ENCODE measurements around the gene ATP7A.
"Not testable (repeated sequence)": the region's sequence is repeated elsewhere in the genome, so short reads cannot be mapped to it uniquely, and the experiment has no call there.

The ATP7A gene

DNA sequence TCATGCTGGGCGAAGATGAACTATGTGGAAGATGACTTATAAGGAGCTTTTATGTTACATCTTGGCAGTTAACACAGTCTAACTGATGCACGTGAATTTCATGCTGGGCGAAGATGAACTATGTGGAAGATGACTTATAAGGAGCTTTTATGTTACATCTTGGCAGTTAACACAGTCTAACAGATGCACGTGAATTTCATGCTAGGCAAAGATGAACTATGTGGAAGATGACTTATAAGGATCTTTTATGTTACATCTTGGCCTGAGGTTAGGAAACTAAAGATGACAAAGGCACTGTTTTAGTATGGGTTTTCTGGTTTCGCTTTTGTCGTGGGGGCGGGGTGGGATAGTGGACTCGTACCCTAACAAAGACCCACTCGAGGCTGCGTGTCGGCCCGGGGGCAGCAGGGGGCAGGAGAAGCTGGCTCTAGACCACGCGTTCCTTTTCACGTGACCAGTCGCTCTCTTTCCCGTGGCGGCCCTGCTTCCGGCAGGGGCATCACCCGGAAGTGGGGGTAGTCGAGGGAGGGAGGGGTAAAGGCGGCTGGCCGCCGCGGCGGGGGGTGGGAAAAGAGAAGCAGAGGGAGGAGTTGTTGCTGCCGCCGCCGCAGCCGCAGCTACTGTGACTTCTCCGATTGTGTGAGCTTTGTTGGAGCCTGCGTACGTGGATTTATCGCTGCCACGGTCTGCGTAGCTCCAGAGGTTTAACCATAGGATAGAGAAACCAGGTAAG, at the start of gene ATP7A:
Gene ATP7A (plus strand): TSS at position 586 of the 733 bp plus-strand sequence. CDS start 60,949 bp downstream, outside the sequence.
- peak; percentile 91 for DNase-seq (ENCODE audit: low spot score)

DNA sequence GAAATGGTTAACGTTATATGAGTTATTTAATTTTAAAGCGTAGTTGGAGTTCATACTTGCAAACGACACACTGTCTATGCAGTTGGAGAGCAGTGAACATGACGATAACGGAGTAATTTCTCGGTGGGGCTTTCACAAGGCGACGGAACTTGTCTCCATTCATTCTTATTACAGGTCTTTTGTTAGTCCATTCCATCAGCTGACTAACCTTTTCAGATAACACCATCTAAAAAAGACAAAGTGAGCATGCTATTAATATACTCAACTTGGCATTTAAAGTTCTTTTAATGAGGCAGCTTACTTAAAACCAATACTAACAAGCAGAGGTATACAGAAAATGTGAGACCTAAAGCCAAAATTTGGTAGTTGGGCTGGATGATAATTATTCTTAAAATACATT, 35.1 kb upstream of the ATP7A start:
- no peak for DNase-seq (ENCODE audit: low spot score)

DNA sequence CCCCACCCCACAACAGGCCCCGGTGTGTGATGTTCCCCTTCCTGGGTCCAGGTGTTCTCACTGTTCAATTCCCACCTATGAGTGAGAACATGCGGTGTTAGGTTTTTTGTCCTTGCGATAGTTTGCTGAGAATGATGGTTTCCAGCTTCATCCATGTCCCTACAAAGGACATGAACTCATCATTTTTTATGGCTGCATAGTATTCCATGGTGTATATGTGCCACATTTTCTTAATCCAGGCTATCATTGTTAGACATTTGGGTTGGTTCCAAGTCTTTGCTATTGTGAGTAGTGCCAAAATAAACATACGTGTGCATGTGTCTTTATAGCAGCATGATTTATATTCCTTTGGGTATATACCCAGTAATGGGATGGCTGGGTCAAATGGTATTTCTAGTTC, 29.1 kb upstream of the ATP7A start:
- DNase-seq (ENCODE audit: low spot score): not testable (repeated sequence)

DNA sequence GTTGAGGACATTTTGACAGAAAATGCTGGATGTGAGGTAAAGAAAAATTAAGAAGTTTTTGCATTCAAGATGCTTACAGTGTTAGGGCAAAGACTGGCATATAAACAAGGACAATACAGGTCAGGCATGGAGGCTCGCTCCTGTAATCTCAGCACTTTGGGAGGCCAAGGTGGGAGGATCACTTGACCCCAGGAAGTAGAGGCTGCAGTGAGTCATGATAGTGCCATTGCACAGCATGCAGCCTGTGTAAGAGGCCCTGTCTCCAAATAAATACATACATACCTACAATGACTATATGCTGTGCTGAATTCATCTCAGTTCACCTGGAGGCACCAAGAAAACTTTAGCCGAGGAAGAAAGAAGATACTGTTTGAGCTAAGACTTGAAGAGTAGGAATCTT, 17.6 kb upstream of the ATP7A start:
- DNase-seq (ENCODE audit: low spot score): no peak

DNA sequence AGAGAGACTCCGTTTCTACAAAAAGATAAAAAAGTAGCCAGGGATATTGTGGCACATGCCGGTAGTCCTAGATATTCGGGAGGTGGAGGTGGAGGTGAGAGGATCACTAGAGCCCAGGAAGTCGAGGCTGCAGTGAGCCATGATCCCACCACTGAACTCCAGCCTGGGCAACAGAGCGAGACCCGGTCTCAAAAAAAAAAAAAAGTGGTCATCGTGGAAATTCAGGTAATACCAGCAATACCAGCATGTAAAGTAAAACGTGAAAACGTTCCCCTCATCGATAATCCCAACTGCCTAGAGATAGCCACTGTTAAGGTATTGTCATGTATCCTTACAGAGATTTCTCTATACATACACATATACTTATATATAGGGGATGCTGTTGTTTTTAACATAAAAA, 16.8 kb upstream of the ATP7A start:
- DNase-seq (ENCODE audit: low spot score): no peak

DNA sequence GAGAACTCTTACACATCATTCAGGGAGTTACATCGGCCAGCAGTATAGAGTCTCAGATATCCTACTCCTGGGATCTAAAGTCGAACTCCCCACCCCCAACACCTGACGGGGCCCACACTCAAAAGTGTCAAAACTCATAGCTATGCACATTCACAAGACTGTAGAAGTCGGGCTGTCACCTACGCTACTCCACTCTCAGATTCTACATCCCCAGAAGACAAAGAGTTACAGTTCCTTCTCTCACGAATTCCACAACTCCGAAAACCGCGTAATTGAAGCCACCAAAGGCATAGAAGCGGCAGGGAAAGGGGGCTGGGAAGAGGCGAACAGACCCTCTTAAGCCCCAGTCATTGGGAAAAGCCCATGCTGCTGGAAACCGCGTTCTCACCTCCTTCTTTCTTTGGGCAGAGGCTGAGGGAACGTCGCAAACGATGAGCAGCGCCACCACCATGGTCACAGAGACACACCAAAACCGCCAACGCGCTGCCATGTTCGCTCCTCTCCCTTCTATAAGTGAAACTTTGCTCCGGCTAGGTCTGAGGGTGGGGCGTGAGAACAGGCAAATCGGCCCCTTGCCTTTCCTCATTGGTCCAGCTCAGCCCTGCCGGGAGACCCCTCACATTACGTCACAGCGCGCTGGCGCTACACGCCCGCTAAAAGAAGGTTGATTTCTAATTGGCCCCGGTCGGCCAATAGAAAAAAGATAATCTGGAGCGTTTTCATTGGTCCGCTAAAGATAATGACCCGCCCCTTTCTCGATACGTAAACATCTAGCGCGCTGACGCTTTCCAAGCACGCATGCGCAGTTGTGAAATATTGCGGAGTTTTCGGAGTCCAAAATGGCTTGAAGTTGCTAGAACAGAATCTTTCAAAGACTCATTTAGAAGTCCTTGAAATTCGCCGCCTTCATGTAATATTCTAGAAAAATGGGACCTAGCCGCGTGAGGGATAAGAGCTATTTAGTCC, 15.3 kb upstream of the ATP7A start, which contains the start of gene MAGT1:
Gene MAGT1 (minus strand): TSS at position 515 of the 966 bp plus-strand sequence. CDS start 25 bp downstream, at position 490.
- peak; percentile 93 for DNase-seq (ENCODE audit: low spot score)

DNA sequence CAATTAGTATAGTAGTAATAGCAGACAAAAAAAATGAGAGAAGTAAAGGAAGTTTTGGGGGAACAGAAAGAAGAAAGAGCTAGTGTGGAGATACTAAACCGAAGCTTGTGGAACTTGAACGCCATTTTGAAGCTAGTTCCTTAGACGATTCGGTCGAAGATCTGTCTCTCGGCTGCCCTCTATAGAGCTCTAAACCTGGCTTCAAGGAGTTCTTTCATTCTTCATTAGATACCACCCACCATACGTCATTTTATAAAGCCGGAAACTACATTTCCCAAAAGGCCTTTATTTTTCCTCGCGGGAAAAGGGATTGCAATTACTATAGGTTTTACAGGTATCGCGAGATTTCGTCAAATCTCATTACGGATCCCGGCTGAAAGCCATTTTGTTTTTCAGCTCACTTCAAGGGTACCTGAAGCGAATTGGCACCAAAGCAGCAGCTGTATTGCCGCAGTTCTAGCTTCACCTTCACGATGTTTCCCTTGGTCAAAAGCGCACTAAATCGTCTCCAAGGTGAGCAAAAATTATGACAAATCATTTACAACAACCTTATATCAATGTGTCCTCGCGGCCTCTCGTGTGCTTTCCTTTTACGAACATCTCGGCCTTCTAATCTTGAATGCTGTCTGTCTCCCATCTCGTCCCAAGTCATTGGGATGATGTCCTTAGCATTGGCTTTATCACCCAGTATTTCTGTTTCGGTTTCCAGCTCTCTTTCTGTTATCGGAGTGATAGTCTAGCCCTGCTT, 11.2 kb upstream of the ATP7A start, which contains the start of gene COX7B:
Gene COX7B (plus strand): TSS at position 388 of the 748 bp plus-strand sequence. CDS start 86 bp downstream, at position 474.
- DNase-seq (ENCODE audit: low spot score): peak; percentile 91

DNA sequence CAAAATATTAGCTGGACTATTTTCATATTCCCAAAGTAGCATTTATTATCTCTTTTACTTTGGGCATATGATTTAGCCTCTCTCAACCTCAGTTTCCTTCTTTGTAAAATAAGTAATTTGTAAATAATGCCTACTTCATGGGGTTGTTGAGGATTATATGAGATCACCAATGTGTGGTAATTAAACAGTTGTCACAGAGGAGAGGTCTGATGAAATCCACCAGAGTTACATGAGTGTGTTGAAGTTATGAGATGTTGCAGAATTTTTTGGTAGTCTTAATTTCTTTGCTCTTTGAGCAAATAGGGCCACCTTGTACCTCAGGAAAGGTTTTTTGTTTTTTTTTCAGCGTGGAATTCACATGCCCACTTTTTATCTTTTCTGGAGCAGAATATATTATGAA, 9.8 kb upstream of the ATP7A start:
- DNase-seq (ENCODE audit: low spot score): no peak

DNA sequence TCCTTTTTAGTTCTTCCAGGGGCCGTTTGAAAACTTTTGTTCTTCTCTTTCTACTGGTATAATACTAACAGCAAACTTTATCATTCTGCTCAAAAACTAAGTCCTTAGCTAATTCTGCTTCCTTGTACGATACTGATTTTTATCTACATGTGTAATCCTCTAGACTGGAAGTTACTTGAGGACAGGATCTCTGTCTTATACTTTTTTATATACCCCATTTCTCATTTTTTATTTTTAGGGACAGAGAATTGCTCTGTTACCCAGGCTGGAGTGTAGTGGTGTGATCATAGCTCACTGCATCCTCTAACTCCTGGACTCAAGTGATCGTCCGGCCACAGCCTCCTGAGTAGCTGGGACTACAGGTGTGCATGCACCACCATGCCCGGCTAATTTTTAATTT, 9.0 kb upstream of the ATP7A start:
- DNase-seq (ENCODE audit: low spot score): no peak

DNA sequence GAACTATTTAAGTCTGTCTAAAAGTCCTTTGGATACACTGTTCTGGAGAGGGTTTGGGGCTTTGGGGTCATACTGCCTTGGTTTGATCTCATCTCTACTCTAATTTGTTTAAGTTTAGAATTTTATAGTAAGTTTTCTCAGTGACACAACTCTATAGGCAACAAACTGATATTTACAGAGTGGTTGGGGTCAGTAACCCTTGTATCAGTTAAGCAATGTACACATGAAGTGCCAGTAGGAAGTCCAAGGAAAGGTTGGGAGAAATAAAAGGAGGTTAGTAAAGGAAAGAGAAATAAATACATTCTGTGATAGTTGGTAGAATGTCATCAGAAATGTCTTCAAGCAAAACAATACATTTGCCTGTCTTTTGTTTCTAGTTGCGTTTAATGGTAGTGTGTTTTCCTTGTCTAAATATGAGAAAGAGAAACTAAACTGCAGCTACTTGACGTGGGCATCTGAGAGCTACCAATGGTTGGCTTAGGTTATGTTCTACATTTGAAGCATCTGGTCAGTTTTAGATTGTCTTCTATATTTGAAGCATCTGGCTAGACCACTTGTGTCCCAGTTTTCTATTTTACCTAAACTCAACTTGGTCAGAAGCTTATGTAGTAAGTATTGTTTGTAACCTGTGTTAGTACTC, 6.9 kb downstream of the ATP7A start:
- no peak for DNase-seq (ENCODE audit: low spot score)

DNA sequence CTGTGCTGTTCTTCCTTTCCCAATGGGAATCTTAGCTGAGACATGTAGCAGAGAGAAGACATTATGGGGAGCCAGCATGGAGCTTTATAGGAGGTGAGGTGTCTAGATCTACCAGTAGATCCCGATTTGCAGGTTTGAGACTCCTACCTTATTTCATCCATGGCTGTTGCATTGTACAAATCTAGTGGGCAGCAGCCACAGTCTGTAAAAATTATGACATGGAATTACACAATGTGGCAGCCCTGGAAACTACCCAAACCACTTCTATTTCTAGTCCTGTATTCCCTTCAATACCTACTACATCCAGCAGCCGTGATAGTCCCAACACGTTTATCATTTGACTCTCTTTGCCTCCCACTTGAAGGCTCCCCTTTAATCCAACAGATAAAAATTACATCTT, 8.1 kb downstream of the ATP7A start:
- DNase-seq (ENCODE audit: low spot score): no peak

DNA sequence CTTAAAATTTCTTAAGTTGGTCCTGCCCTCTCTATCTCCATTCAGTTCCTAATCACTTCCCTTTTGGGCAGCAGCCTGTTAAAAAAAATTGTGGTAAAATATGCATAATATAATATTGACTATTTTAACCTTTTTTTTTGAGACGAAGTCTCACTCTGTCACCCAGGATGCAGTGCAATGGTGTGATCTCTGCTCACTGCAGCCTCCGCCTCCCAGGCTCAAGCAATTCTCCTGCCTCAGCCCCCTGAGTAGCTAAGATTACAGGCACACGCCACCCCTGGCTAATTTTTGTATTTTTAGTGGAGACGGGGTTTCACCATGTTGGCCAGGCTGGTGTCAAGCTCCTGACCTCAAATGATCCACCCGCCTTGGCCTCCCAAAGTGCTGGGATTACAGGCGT, 8.9 kb downstream of the ATP7A start:
- not testable (repeated sequence) for DNase-seq (ENCODE audit: low spot score)

DNA sequence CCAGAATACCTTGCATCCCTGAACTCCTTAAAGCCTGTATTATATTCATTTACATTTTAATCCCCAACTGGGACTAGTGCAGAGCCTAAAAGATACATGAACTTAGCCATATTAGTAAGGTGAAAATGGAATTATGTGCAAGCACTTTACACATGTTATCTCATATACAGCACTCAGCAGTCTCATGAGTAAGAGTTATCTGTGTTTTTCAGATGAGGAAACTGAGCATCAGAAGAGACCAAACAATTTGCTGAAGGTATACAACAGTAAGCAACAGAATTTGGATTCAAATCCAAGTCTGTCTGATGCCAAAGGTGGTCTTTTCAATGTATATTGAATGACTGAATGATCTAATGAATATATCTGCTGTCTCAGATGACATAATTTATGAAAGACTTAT, 12.3 kb downstream of the ATP7A start:
- no peak for DNase-seq (ENCODE audit: low spot score)

DNA sequence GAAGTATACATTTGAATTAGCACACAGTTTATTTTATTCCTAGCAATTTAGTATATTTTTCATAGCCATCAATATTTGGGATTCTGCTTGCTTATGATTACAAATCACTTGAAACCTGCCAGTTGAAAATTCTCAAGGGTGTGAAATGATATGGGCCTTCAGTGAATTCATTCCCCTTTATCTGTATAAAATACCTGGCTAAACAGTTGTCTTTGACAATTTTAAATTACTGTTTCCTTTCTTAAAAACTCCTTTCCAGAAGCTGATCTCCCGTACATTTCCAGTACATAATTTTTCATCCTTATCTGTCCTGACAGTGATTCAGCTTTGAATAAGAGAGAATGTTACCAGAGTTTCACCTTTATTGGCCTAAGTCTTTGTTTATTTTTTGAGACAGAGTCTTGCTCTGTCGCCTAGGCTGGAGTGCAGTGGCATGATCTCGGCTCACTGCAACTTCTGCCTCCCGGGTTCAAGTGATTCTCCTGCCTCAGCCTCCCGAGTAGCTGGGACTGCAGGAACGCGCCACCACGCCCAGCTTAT, 13.9 kb downstream of the ATP7A start:
- DNase-seq (ENCODE audit: low spot score): no peak

DNA sequence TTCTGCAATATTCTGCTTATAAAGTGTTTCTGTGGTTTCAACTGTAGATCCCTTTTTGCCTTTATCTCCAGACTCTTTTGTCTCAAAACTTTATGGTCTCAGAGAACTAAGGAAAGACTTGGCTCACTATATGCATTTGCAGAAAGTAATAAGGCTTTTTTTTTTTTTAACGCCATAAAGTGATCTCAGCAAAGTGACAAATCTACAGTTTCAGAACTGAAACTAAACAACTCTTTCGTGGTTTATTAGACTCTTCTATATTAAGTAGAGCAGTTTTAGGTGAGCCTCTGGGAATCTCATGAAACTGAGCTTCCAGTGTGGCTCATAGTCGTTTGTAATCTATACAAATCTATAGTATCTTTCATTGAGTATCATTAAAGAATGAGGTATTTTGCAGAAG, 15.3 kb downstream of the ATP7A start:
- no peak for DNase-seq (ENCODE audit: low spot score)

DNA sequence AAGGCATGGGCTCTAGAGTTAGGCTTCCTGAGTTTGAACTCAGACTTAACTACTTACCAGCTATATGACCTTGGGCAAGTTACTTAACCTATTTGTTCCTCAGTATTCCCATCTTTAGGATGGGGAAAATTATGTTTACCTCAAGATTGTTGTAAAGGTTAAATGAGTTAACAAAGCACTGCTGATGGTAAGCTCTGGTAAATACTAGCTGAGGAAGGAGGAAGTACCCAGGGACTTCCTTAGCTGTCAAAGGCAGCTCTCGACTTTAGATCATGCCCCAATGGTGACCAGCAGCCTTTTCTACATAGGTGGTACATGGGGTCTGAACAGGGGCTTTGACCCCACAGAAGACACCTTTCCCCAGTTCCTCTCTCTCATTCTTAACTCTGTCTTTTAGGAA, 20.1 kb downstream of the ATP7A start:
- no peak for DNase-seq (ENCODE audit: low spot score)

DNA sequence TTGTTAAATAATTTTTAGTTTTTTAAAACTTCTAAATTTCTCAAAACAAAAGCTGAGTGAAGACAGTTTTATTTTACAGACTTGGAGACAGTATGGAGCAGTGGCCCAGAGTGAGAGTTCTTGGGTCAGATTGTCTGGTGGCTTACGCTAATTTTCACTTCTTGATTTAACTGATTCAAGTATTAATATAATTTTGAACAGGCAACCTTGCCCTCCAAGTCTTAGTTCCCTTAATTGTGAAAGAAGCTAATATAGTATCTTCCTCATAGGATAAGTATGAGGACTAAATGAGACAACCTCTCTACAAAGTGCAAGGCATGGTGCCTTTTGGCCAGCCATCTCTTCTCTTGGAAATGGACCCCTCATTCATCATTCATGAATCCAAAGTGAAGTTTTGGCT, 25.4 kb downstream of the ATP7A start:
- DNase-seq (ENCODE audit: low spot score): no peak

DNA sequence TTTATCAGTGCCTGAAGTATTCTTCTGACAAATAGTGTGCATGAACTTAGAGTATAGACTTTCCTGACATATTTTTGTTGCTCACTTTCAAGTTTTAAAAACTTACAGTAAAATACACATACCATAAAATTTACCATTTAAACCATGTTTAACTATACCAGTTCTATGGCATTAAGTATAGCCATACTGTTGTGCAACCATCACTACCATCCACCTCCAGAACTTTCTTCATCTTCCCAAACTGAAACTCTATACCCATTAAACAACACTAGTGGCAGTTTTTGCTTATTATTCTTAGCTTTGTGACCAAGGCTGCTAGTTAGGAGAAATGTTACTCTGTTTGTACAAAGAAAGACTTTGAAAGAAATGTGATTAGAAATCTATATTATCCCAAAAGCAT, 25.8 kb downstream of the ATP7A start:
- DNase-seq (ENCODE audit: low spot score): no peak

DNA sequence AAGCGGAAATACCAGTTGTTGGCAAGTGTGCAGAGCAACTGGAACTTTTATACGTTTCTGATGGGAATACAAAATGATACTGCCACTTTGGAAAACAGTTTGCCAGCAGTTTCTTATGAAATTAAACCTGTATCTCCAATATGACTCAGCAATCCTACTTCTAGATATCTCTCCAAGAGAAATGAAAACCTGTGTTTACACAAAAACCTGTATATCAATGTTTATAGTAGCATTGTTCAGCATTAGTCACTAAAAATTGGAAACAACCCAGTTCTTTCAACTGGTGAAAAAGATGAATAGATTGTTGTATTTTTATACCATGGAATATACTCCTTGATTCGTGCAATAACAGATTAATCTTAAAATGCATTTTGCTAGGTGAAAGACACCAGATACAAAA, 26.8 kb downstream of the ATP7A start:
- DNase-seq (ENCODE audit: low spot score): no peak

DNA sequence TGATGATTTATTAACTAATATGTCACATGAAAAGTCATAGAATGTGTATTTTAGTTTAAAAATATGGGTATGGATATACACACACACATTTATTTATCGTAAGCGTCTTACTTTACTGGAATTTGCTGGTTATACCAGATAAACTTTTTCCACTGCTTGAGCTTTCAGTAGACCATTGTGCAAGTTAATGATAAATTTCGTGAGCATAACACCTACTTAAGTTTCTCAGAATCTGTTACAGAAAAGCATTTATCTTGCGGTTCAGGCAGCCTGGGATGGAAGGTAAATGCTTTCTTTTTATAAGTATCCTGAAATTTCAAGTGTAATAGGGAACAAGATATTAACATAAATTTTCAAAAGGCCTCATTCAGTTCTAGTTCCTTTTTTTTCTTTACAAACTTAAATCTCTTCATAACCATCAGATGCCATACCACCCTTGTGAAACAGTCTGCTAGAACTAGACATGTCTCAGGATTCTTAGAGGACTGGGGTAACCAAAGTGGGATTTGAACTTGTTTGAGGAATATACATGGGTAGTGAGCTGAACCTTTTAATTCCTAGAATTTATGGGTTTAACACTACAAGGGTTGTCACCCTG, 27.7 kb downstream of the ATP7A start:
- no peak for DNase-seq (ENCODE audit: low spot score)

DNA sequence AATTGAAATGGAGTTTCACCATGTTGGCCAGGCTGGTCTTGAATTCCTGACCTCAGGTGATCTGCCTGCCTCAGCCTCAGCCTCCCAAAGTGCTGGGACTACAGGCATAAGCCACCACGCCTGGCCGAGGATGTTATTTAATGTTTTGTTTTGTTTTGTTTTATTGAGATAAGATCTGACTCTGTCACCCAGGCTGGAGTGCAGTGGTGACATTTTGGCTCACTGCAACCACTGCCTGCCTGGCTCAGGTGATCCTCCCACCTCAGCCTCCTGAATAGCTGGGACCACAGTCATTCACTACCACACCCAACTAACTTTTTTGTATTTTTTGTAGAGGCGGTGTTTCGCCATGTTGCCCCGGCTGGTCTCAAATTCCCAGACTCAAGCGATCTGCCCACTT, 34.5 kb downstream of the ATP7A start:
- not testable (repeated sequence) for DNase-seq (ENCODE audit: low spot score)

All from activated CD4-positive, alpha-beta T cell treated with anti-CD3 and anti-CD28 coated beads, Interleukin-2, Interleukin-4, amounts not matched to agents 100 ng/mL and 50 ng/mL, durations not matched to agents 16 hours and 8 hours (primary cell).